KMS-11 (cell line): ENCODE measurements around the gene SLC9A9.

Source experiments
- H2AFZ ChIP-seq: fragments of 200-600 bp; sonication (generic); 2 replicates; pipeline ENCODE4 v1.6.1; 2016; ENCODE audit warnings: antibody characterized with exemption, mixed run types, low read depth
- H3K27ac ChIP-seq: fragments of 200-600 bp; sonication (generic); 2 replicates; pipeline ENCODE4 v1.6.1; 2016; ENCODE audit warnings: mild to moderate bottlenecking, mixed run types
- H3K27me3 ChIP-seq: fragments of 200-600 bp; sonication (generic); 2 replicates; pipeline ENCODE4 v1.6.1; 2017; ENCODE audit warnings: mild to moderate bottlenecking, low read depth, mixed run types, moderate library complexity; ENCODE audit not compliant: insufficient read depth
- H3K36me3 ChIP-seq: fragments of 200-600 bp; sonication (generic); 2 replicates; pipeline ENCODE4 v1.6.1; 2017; ENCODE audit warnings: mild to moderate bottlenecking, mixed run types; ENCODE audit not compliant: insufficient read depth
- H3K4me1 ChIP-seq: fragments of 200-600 bp; sonication (generic); 2 replicates; pipeline ENCODE4 v1.6.1; 2016; ENCODE audit warnings: mild to moderate bottlenecking, low read depth, mixed run types; ENCODE audit not compliant: poor library complexity, severe bottlenecking
- H3K4me2 ChIP-seq: fragments of 200-600 bp; sonication (generic); 2 replicates; pipeline ENCODE4 v1.7.0; 2016; ENCODE audit warnings: mild to moderate bottlenecking, mixed run types
- H3K4me3 ChIP-seq: fragments of 200-600 bp; sonication (generic); IDR thresholded peaks from 2 replicates; pipeline ENCODE4 v1.6.1; 2017; ENCODE audit warnings: low read depth, low read length, mixed read lengths; ENCODE audit not compliant: insufficient read depth
- H3K79me2 ChIP-seq: fragments of 200-600 bp; sonication (generic); 2 replicates; pipeline ENCODE4 v1.6.1; 2016; ENCODE audit warnings: low read depth, mixed run types; ENCODE audit not compliant: insufficient read depth
- H3K9ac ChIP-seq: fragments of 200-600 bp; sonication (generic); 2 replicates; pipeline ENCODE4 v1.6.1; 2016; ENCODE audit warnings: mild to moderate bottlenecking, mixed run types
- H4K20me1 ChIP-seq: fragments of 200-600 bp; sonication (generic); 2 replicates; pipeline ENCODE4 v1.6.1; 2016; ENCODE audit warnings: mild to moderate bottlenecking, mixed run types; ENCODE audit not compliant: insufficient read depth
- TF ChIP-seq, protein P1 (sequence below): fragments of 200-600 bp; sonication (generic); conservative IDR thresholded peaks from 2 replicates; pipeline ENCODE4 v1.6.1; 2017; ENCODE audit warnings: low read depth, mild to moderate bottlenecking, antibody characterized with exemption, low read length, moderate library complexity, mixed read lengths

SLC9A9 gene

DNA sequence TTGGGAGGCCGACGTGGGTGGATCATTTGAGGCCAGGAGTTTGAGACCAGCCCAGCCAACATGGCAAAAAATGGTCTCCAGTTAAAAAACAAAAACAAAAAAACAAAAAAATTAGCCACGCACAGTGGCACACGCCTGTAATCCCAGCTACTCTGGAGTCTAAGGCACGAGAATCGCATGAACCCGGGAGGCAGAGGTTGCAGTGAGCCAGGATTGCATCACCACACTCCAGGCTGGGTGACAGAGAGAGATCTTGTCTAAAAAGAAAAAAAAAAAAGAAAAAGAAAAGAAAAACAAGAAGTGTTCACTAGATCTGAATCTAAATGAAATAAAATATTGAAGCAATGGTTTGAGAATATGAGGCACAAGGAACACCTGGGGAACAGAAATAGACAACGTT is 36.7 kb downstream of the SLC9A9 start:
- Histone ChIP-seq H3K79me2 (no peaks in the 10 kb centered on the region), H3K27ac (no peak overlapping the region), H3K4me2 (no peak overlapping the region), H3K9ac (no peak overlapping the region), H3K4me1 (peaks cover 50% of the 10 kb centered on the region), H3K4me3 (no peak overlapping the region), H4K20me1 (no peaks in the 10 kb centered on the region), H3K27me3 (no peaks in the 10 kb centered on the region), H2AFZ (no peak overlapping the region), H3K36me3 (no peaks in the 10 kb centered on the region)
- TF ChIP-seq, protein P1, sequence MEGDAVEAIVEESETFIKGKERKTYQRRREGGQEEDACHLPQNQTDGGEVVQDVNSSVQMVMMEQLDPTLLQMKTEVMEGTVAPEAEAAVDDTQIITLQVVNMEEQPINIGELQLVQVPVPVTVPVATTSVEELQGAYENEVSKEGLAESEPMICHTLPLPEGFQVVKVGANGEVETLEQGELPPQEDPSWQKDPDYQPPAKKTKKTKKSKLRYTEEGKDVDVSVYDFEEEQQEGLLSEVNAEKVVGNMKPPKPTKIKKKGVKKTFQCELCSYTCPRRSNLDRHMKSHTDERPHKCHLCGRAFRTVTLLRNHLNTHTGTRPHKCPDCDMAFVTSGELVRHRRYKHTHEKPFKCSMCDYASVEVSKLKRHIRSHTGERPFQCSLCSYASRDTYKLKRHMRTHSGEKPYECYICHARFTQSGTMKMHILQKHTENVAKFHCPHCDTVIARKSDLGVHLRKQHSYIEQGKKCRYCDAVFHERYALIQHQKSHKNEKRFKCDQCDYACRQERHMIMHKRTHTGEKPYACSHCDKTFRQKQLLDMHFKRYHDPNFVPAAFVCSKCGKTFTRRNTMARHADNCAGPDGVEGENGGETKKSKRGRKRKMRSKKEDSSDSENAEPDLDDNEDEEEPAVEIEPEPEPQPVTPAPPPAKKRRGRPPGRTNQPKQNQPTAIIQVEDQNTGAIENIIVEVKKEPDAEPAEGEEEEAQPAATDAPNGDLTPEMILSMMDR: no peak

DNA sequence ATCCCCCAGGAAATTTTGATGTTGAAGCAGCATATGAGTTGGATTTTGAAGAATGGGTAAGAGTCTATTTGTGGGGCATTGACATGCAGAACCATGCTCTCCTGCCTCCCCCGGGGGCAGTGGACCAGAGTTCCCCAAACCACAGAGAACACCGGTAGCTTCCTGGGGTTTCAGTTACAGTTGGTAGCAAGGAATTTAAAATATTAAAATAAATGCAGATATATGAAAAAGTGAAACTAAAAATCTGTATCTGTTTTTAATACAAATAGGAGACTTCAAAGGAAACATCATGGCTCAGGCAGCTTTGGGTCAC is 37.4 kb downstream of the SLC9A9 start:
- Histone ChIP-seq H2AFZ (no peak overlapping the region), H3K27me3 (no peaks in the 10 kb centered on the region), H3K27ac (no peak overlapping the region), H3K79me2 (no peaks in the 10 kb centered on the region), H3K4me2 (no peak overlapping the region), H3K4me1 (peaks cover 50% of the 10 kb centered on the region), H3K4me3 (no peak overlapping the region), H4K20me1 (no peaks in the 10 kb centered on the region), H3K9ac (no peak overlapping the region), H3K36me3 (no peaks in the 10 kb centered on the region)
- TF ChIP-seq, protein P1: no peak

DNA sequence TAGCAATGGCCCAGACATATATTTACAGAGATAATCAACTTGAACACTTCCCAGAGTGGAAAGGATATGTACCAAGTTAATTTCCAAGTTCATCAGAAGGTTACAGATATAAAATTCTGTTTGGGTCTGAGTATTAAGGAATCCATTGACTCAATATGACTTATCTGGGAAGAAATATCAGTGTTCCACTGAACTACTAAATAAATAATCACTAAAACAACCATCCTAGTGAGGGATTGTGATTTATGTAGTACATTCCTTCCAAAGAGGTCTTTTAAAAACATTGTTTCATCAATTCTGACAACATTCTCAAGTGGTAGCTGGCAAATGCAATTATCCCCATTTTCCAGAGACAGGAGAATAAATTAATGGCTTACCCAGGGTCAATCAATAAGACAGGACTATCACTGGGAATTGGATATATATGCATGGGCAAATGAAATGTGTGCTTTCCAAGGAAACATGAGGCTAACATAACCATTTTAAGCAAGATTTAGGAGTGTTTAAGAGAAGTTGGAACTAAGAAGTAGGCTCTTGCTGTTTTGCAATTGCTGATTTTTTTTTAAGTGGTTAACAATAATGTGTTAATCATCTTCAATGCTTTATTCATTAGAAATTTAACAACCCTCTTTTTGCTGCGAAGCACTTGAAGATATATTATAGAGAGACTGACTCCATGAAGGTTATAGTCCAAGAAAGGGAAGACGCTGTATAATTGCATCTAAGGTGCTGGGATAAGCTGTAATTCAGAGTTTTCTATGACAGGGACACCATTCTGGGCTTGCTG is 37.9 kb downstream of the SLC9A9 start:
- no peaks in the 10 kb centered on the region for H3K36me3 ChIP-seq
- H3K4me1 ChIP-seq: peaks cover 46% of the 10 kb centered on the region
- H3K27me3 ChIP-seq: no peaks in the 10 kb centered on the region
- TF ChIP-seq, protein P1: no peak
- no peaks in the 10 kb centered on the region for H3K79me2 ChIP-seq
- no peak overlapping the region for H3K9ac ChIP-seq
- no peak overlapping the region for H3K4me3 ChIP-seq
- no peak overlapping the region for H3K4me2 ChIP-seq
- H4K20me1 ChIP-seq: no peaks in the 10 kb centered on the region
- H2AFZ ChIP-seq: no peak overlapping the region
- H3K27ac ChIP-seq: no peak overlapping the region

DNA sequence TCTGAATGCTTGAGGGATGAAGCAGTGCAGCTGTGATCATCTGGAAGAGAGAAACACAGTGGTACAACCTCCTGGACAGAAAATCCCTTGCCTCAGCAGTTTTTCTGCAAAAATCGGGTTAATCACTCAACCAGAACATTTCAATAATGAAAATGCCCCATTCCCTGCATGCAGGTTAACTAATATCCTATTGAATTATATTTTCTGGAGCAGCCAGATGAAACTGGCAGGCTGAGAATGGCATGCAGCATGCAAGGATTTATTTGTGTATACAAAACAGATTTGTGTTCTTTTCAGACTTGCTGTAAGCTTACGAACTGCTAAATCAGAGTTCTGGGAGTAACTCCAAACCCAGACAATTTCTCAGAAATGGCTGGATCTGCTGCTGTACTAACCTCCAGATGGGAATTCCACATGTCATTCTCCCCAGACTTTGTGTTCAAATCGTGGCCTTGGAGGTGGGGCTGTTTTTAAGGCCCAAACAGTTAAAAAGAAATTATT is 39.1 kb downstream of the SLC9A9 start:
- H3K4me1 ChIP-seq: peaks cover 34% of the 10 kb centered on the region
- no peak overlapping the region for H3K4me3 ChIP-seq
- H3K9ac ChIP-seq: no peak overlapping the region
- H3K79me2 ChIP-seq: no peaks in the 10 kb centered on the region
- no peak overlapping the region for H2AFZ ChIP-seq
- H3K27ac ChIP-seq: no peak overlapping the region
- 0 out of 2 replicates have a peak overlapping the region, but pooled peaks have one; percentile 6 for H3K4me2 ChIP-seq
- TF ChIP-seq, protein P1: no peak
- H3K36me3 ChIP-seq: no peaks in the 10 kb centered on the region
- H4K20me1 ChIP-seq: no peaks in the 10 kb centered on the region
- H3K27me3 ChIP-seq: no peaks in the 10 kb centered on the region
